Activated CD4-positive, alpha-beta T cell treated with anti-CD3 and anti-CD28 coated beads, Interleukin-2, Interleukin-4, amounts not matched to agents 100 ng/mL and 50 ng/mL, durations not matched to agents 16 hours and 8 hours (primary cell): ENCODE measurements around the gene DFFA.
A peak's percentile ranks its signal among the peaks of the same experiment; 100 is the strongest.
"Not testable (repeated sequence)": the region's sequence is repeated elsewhere in the genome, so short reads cannot be mapped to it uniquely, and the experiment has no call there.

Experiments used
- DNase-seq: peaks from one replicate; pipeline ENCODE4 v3.0.0-alpha.2; 2020; ENCODE audit warnings: low spot score

DFFA gene

GRCh38 chr1:10429868-10430215 is 42.5 kb downstream of the DFFA start:
- peak; percentile 41 for DNase-seq

- DNase-seq, result no peak
Observed at GRCh38 chr1:10428984-10429383, 43.3 kb downstream of the DFFA start.

GRCh38 chr1:10426535-10426848 is 45.8 kb downstream of the DFFA start:
- not testable (repeated sequence) for DNase-seq

GRCh38 chr1:10425826-10426534 is 46.3 kb downstream of the DFFA start:
- not testable (repeated sequence) for DNase-seq

- DNase-seq, result no peak
Observed at GRCh38 chr1:10424651-10425050, 47.7 kb downstream of the DFFA start.

GRCh38 chr1:10424034-10424433 is 48.3 kb downstream of the DFFA start:
- DNase-seq, result no peak

- DNase-seq, result no peak
Observed at GRCh38 chr1:10421637-10422036, 50.7 kb downstream of the DFFA start.

DNA sequence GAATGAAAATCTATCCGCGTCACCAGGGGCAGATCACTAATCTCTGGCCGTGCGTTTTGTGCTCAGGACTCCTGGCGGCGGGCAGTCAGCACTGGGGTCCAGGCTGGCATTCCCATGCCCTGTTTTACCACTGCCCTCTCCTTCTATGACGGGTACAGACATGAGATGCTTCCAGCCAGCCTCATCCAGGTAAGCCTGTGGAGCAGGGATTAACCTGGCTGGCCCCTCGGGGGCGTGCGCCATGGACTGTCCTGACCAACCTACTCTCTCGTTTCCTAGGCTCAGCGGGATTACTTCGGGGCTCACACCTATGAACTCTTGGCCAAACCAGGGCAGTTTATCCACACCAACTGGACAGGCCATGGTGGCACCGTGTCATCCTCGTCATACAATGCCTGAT is 53.0 kb downstream of the DFFA start:
- no peak for DNase-seq

DNA sequence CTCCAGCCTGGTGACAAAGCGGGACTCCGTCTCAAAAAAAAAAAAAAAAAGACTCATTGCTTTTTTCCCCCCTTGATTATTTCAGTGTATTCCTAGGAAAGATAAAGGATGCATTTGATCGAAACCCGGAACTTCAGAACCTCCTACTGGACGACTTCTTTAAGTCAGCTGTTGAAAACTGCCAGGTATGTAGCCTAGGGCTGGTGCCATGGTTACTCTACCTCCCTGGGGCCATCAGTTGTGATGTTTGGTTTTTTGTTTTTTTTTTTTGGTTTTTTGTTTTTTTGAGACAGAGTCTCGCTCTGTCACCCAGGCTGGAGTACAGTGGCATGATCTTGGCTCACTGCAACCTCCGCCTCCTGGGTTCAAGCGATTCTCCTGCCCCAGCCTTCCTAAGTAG is 53.6 kb downstream of the DFFA start:
- DNase-seq, result not testable (repeated sequence)

- not testable (repeated sequence) for DNase-seq
Observed at GRCh38 chr1:10415967-10416366, 56.4 kb downstream of the DFFA start.

DNA sequence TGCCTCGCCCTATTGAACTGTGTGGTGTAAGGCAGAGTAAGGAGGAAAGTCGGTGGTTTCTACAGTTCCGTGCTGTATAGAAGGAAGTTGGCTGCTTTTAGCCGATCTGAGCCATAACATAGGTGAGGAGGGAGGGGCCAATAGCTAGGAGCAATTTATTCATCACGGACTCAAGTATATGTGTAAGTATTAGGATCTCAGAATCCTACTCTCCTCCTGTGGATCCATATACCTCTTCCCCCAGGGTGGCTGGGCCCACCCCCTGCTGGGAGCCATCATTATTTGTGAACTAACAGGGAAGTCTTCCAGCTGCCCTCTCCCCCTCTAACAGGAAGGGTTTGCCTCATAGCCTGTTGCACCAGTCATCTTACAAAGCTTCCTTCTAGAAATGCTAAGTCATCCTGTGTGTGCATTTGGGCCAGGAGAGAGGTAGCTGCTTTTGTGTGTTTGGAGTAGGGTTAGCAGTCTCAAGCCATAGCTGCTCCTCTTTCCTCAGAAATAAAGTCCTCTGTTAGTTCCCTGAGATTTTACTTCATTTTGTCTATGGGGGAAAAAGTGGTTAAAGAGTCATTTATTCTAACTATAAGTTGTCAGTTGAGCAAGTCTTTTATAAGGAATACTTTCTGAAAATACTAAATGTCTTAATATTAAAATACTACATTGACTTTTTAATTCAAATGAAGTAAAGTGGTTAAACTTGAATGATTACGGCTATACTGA is 57.0 kb downstream of the DFFA start:
- DNase-seq, result peak; percentile 42

DNA sequence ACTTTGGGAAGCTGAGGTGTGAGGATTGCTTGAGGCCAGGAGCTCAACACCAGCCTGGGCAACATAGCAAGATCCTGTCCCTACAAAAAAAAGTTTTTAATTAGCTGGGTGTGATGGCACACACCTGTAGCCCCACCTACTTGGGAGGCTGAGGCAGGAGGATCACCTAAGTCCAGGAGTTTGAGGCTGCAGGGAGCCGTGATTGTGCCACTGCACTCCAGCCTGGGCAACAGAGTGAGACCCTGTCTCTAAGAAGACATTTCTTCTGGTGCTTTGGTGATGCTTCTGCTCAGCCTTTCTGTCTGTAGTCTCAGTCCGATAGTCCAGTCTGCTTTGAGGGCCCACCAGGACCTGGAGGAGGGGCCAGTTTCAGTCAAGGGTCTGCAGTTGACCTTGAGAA is 65.1 kb downstream of the DFFA start:
- DNase-seq, result no peak
